ENCODE data around the gene TSPAN7. TPM values are rescaled to one million over a fixed set of nuclear protein-coding genes. Genes with fewer than 3 reads are reported as not detected.

Gene TSPAN7
- total and polyA plus RNA-seq, 2 of the 8 experiments (the other 6 are each of a cell fraction or from before 2014, with no cell fraction given): 32.1 to 37.7 TPM

GRCh38 chrX:38661561-38661960 lies 100.2 kb downstream of the TSPAN7 start:
- DNase-seq (ENCODE audit: low read depth in 1 of 2, low spot score in 2 of 2): no peak
- CTCF ChIA-PET (ENCODE audit: partially characterized antibody): interaction anchor here (1.6 kb wide), 1 partner anchor 11 kb away, joined by 4 read pairs; no protein-coding TSS in a partner anchor
- TF ChIP-seq JUN (IDR thresholded peaks at IDR 0.05; ENCODE audit: low read depth, low read length) (no peak), CHD1 (IDR thresholded peaks at IDR 0.05; ENCODE audit: low read depth, low read length) (no peak), YY1 (IDR thresholded peaks at IDR 0.05; ENCODE audit: low read depth, low read length) (no peak), ASH2L (IDR thresholded peaks at IDR 0.05; ENCODE audit: low read length) (no peak), GTF2F1 (IDR thresholded peaks at IDR 0.05; ENCODE audit: borderline replicate concordance, low read depth, low read length) (no peak), TEAD4 (IDR thresholded peaks at IDR 0.05; ENCODE audit: low read depth, low read length) (no peak), ATF2 (IDR thresholded peaks at IDR 0.05; ENCODE audit: low read length) (no peak), RBBP5 (IDR thresholded peaks at IDR 0.05; ENCODE audit: borderline replicate concordance, low read depth, low read length) (no peak), CREB1 (IDR thresholded peaks at IDR 0.05) (no peak), BACH1 (IDR thresholded peaks at IDR 0.05; ENCODE audit: low read length) (no peak), KDM1A (IDR thresholded peaks at IDR 0.05; ENCODE audit: borderline replicate concordance, low read length) (no peak), RNF2 (IDR thresholded peaks at IDR 0.05; ENCODE audit: borderline replicate concordance, low read depth, low read length, missing control alignments, poor library complexity, severe bottlenecking) (no peak), HDAC2 (IDR thresholded peaks at IDR 0.05; ENCODE audit: borderline replicate concordance in 1 of 2, low read depth in 2 of 2, low read length in 2 of 2) (no peak), CEBPB (IDR thresholded peaks at IDR 0.05; ENCODE audit: low read depth, low read length) (no peak)

More at GRCh38 chrX:38661561-38661960, 100.2 kb downstream of the TSPAN7 start:
- H2AK5ac ChIP-seq (ENCODE audit: low read depth, low read length): no peak overlapping the region
- POLR2A ChIA-PET (ENCODE audit: partially characterized antibody): no interaction called here
- H3K23me2 ChIP-seq (ENCODE audit: low read depth, low read length): no peaks in the 10 kb centered on the region
- no peaks in the 10 kb centered on the region for H3K36me3 ChIP-seq (ENCODE audit: control insufficient read depth in 2 of 4, insufficient read depth in 4 of 4, low read length in 3 of 4)
- no peak overlapping the region for H3K14ac ChIP-seq (ENCODE audit: insufficient read length)
- H3K18ac ChIP-seq (ENCODE audit: extremely low read depth, low read length): no peak overlapping the region
- no peak overlapping the region for H4K91ac ChIP-seq (replicated peaks; ENCODE audit: insufficient read length, low read length)
- no peak overlapping the region for H3K4me3 ChIP-seq (ENCODE audit: extremely low read depth in 1 of 4, insufficient read depth in 2 of 4, low read depth in 3 of 4, low read length in 4 of 4)
- no peaks in the 10 kb centered on the region for H3K79me1 ChIP-seq (ENCODE audit: low read depth, low read length)
- H3K23ac ChIP-seq (ENCODE audit: insufficient read length): no peak overlapping the region
- H2BK5ac ChIP-seq (ENCODE audit: low read depth, low read length): no peak overlapping the region
- H3K9ac ChIP-seq (replicated peaks in 1 of 4; ENCODE audit: extremely low read depth in 1 of 4, low read depth in 3 of 4, low read length in 3 of 4): no peak overlapping the region
- no peaks in the 10 kb centered on the region for H3K4me1 ChIP-seq (replicated peaks in 1 of 4; ENCODE audit: control insufficient read depth in 3 of 4, insufficient read depth in 4 of 4, low read length in 3 of 4)
- no peak overlapping the region for H4K5ac ChIP-seq (ENCODE audit: insufficient read length, low read depth, low read length)
- no peak overlapping the region for H2BK15ac ChIP-seq (ENCODE audit: low read length)
- no peak overlapping the region for H3K4ac ChIP-seq (replicated peaks; ENCODE audit: insufficient read length, low read depth, low read length)
- no peaks in the 10 kb centered on the region for H4K20me1 ChIP-seq (replicated peaks in 1 of 2; ENCODE audit: control insufficient read depth in 1 of 2, insufficient read depth in 2 of 2, low read length in 2 of 2)
- 97% methylated on average over 4 of the region's 5 CpGs; no CpG with 5 or more reads in 1 of the 2 experiments for WGBS, 2 experiments (ENCODE audit: extremely low coverage in 1 of 2, insufficient coverage in 1 of 2, insufficient read length in 1 of 2, insufficient replicate concordance in 2 of 2, low coverage in 1 of 2, low lambda C conversion rate in 2 of 2, missing lambda C conversion rate in 1 of 2)
- H4K8ac ChIP-seq (ENCODE audit: extremely low read depth, insufficient read depth, low read length): no peak overlapping the region
- H3K79me2 ChIP-seq (ENCODE audit: control insufficient read depth in 1 of 2, insufficient read depth in 2 of 2, low read length in 2 of 2): no peaks in the 10 kb centered on the region
- no peak for FAIRE-seq
- H2AFZ ChIP-seq (ENCODE audit: low read length): no peak overlapping the region
- no peak overlapping the region for H3K56ac ChIP-seq (replicated peaks; ENCODE audit: insufficient read length, low read depth, low read length)
- no peaks in the 10 kb centered on the region for H3K9me3 ChIP-seq (ENCODE audit: insufficient read depth in 2 of 2, low read depth in 1 of 2, low read length in 1 of 2)
- H3K27me3 ChIP-seq (replicated peaks in 1 of 4; ENCODE audit: control insufficient read depth in 3 of 4, extremely low read depth in 1 of 4, insufficient read depth in 3 of 4, low read length in 3 of 4): no peaks in the 10 kb centered on the region
- no peak overlapping the region for H2BK120ac ChIP-seq (replicated peaks; ENCODE audit: low read depth, low read length)
- H2BK12ac ChIP-seq (ENCODE audit: low read depth, low read length): no peak overlapping the region
- no peak overlapping the region for H2BK20ac ChIP-seq (ENCODE audit: low read length)
- no peak overlapping the region for H3K27ac ChIP-seq (ENCODE audit: low read depth, low read length)
- H3K4me2 ChIP-seq (ENCODE audit: insufficient read depth in 1 of 2, low read depth in 2 of 2, low read length in 2 of 2): no peak overlapping the region

All from H1 (cell line).